ENCODE measurements around the gene SLC22A17. TPM values are rescaled to one million over a fixed set of nuclear protein-coding genes. Genes with fewer than 3 reads are reported as not detected.
"Not testable (repeated sequence)": the region's sequence is repeated elsewhere in the genome, so short reads cannot be mapped to it uniquely, and the experiment has no call there.

The SLC22A17 gene
- total RNA-seq: 47.7 to 50.5 TPM (median 49.0 TPM) in 3 replicates

DNA sequence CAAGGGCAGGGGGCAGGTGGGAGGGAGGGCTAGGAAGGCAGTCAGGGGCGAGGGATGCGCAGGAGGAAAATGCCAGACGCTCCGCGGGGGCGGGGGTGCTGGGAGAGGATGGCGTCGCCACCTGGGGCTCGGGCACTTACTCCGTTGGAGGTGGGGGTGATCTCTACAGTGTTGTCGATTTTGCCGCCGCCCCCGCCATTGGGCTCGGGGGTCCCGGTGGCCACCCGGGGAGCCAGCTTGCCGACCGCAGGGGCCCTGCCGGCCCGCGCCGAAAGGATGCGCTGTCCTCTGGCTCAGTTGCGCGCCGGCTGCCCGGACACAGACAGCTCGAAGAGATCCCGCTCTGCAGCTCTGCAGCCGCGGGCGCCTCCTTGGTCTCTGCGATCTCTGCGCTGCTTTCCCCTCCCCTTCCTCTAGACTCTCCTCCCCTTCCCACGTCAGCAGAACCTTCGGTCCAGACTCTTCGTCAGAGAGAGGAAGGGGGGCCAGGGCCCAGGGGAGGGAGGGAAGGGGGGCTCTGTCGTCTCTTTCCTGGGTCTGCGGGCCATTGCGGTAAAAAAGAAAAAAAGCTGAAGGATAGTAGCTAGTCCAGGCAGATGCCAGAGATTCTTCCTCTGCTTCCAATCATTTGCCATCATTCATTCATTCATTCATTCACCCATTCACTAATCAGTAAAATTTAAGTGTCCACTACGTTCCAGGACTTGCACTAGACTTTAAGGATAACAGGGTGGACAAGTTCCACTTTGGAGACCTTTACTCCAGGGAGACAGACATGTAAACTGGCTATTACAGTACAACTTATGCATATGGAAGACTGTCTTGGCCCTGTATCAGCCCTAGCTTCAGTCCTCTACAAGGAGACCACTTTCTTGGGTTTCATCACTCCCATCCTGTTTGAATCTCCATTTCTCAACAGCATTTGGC lies at the start of gene SLC22A17:
Gene SLC22A17 (minus strand): TSS at position 382 of the 927 bp plus-strand sequence.
- Mint-ChIP-seq H3K4me3 (peak within 1 kb of the TSS; percentile 69), H3K36me3 (peaks cover 4% of the 10 kb centered on the region), H3K9me3 (no peaks in the 10 kb centered on the region), H3K27me3 (ENCODE audit: low read depth) (peaks cover 12% of the 10 kb centered on the region), H3K4me1 (peaks cover 10% of the 10 kb centered on the region), H3K27ac (peak within 1 kb of the TSS; percentile 35)
- TF ChIP-seq, protein P1, sequence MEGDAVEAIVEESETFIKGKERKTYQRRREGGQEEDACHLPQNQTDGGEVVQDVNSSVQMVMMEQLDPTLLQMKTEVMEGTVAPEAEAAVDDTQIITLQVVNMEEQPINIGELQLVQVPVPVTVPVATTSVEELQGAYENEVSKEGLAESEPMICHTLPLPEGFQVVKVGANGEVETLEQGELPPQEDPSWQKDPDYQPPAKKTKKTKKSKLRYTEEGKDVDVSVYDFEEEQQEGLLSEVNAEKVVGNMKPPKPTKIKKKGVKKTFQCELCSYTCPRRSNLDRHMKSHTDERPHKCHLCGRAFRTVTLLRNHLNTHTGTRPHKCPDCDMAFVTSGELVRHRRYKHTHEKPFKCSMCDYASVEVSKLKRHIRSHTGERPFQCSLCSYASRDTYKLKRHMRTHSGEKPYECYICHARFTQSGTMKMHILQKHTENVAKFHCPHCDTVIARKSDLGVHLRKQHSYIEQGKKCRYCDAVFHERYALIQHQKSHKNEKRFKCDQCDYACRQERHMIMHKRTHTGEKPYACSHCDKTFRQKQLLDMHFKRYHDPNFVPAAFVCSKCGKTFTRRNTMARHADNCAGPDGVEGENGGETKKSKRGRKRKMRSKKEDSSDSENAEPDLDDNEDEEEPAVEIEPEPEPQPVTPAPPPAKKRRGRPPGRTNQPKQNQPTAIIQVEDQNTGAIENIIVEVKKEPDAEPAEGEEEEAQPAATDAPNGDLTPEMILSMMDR (IDR thresholded peaks at IDR 0.05; ENCODE audit: unreplicated experiment): no peak
- peak; percentile 68 to 78 for DNase-seq (ENCODE audit: low spot score in 2 of 2, unreplicated experiment in 2 of 2)

DNA sequence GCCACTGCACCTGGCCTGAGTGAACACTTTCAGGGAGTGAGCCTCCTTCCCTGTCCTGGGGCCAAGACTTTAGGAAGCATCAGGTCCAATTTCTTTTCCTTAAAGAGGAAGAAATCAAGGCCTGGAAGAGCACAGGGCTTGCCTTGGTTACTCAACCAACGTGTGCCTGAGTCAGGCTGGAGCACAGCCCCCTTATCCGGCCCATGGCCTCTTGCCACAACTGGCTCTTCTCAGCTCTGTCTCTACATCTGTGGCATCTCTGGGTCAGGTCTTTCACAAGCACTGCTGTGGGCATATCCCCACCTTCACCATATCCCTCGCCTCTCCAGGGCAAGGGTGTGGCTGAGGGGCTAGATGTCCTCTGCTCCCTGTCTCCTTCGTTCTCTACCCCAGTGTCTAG lies 48.6 kb upstream of the SLC22A17 start:
- no peaks in the 10 kb centered on the region for H3K36me3 Mint-ChIP-seq
- no peak for DNase-seq (ENCODE audit: low spot score in 2 of 2, unreplicated experiment in 2 of 2)
- H3K4me1 Mint-ChIP-seq: peaks cover 2% of the 10 kb centered on the region
- TF ChIP-seq, protein P1 (IDR thresholded peaks at IDR 0.05; ENCODE audit: unreplicated experiment): no peak
- H3K27me3 Mint-ChIP-seq (ENCODE audit: low read depth): peaks cover 60% of the 10 kb centered on the region
- H3K4me3 Mint-ChIP-seq: no peak overlapping the region
- H3K27ac Mint-ChIP-seq: no peak overlapping the region
- no peaks in the 10 kb centered on the region for H3K9me3 Mint-ChIP-seq

DNA sequence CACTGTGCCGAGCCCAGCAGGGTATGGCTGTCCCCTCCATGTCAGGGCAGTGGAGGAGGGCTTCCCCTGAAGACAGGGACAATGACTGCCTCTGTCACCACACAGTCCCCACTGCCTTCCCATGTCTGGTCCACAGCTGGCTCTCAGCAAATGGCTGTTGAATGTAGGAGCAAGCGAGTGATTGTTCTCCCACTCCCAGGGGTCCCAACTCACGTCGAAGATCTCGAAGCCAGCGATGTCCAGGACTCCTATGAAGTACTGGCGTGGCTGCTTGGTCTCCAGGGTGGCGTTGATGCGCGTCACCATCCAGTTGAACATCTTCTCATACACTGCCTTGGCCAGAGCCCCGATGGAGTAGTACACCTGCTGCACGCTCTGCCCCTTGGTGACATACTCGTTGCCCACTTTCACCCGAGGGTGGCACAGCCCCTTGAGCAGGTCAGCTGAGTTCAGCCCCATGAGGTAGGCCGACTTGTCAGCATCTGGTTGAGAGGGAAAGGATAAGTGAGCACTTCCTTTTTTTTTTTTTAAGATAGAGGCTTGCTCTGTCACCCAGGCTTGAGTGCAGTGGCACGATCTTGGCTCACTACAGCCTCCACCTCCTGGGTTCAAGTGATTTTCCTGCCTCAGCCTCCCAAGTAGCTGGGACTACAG lies 47.9 kb upstream of the SLC22A17 start:
- H3K4me1 Mint-ChIP-seq; H3K36me3 Mint-ChIP-seq; DNase-seq (ENCODE audit: low spot score in 2 of 2, unreplicated experiment in 2 of 2); H3K4me3 Mint-ChIP-seq; H3K9me3 Mint-ChIP-seq; H3K27ac Mint-ChIP-seq: not testable (repeated sequence)
- peaks cover 56% of the 10 kb centered on the region for H3K27me3 Mint-ChIP-seq (ENCODE audit: low read depth)

DNA sequence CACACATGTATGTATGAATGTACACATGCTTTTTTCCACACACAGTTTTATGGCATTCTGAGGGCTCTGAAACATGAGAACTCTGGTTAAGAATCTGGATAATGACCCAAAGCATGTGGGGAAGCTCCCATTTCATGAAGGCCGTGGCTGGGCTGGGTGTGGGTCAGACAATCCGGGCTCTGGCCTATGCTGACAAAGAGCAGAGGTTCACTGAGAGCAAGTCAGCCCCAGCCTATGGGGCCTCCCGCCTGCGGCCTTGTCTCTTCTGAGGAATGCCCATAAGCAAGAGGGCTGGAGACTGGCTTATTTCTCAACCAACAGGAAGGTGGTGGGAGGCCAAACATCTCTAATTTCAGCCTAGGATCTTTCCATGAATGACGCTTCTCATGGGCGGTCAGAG lies 46.9 kb upstream of the SLC22A17 start:
- H3K27ac Mint-ChIP-seq: no peak overlapping the region
- TF ChIP-seq, protein P1 (IDR thresholded peaks at IDR 0.05; ENCODE audit: unreplicated experiment): no peak
- no peak for DNase-seq (ENCODE audit: low spot score in 2 of 2, unreplicated experiment in 2 of 2)
- no peaks in the 10 kb centered on the region for H3K9me3 Mint-ChIP-seq
- H3K4me3 Mint-ChIP-seq: no peak overlapping the region
- H3K27me3 Mint-ChIP-seq (ENCODE audit: low read depth): peaks cover 50% of the 10 kb centered on the region
- H3K36me3 Mint-ChIP-seq: no peaks in the 10 kb centered on the region
- H3K4me1 Mint-ChIP-seq: peaks cover 2% of the 10 kb centered on the region

DNA sequence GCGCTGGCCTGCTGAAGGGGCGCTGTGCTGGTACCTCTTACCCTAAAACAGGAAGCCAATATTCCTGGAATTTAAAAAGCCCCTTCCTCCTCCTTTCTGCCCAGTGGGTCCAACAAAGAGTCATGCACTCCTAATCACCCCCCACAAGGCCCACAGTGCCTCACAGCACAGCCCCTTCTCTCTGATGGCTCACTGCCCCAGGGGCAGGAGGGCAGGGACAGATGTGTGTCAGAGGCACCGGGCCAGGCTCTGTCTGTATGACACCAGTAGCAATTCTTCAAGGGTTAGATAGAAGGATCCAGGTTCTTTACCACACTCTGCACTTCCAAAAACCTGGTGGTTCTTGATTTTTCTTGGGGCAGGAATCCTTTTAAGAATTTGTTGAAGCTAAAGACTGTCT lies 46.4 kb upstream of the SLC22A17 start:
- Mint-ChIP-seq H3K4me3 (no peak overlapping the region), H3K27ac (no peak overlapping the region), H3K36me3 (no peaks in the 10 kb centered on the region), H3K4me1 (peaks cover 2% of the 10 kb centered on the region), H3K9me3 (no peaks in the 10 kb centered on the region), H3K27me3 (ENCODE audit: low read depth) (peaks cover 51% of the 10 kb centered on the region)
- no peak for DNase-seq (ENCODE audit: low spot score in 2 of 2, unreplicated experiment in 2 of 2)
- TF ChIP-seq, protein P1 (IDR thresholded peaks at IDR 0.05; ENCODE audit: unreplicated experiment): no peak

DNA sequence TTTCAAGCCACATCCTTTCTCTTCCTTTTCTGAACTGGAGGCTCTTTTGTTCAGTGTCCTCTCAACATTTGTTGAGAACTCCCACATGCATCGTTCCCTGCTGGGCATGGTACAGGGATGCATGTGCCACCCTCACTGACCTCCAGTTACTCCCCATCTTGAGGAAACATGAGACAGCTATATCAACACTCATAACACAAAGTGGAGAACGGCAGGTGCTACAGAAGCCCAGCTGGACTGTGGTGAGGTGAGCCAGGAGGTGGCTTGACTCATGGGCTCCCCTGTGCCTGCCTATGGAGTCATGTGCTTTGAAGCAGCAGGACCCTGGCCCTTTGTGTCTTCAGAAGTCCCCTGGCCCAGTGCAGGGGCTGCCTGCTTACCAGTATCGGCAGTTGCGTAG lies 45.7 kb upstream of the SLC22A17 start:
- Mint-ChIP-seq H3K9me3 (no peaks in the 10 kb centered on the region), H3K27ac (no peak overlapping the region), H3K36me3 (no peaks in the 10 kb centered on the region), H3K4me1 (peaks cover 2% of the 10 kb centered on the region), H3K27me3 (ENCODE audit: low read depth) (peaks cover 49% of the 10 kb centered on the region), H3K4me3 (no peak overlapping the region)
- no peak for DNase-seq (ENCODE audit: low spot score in 2 of 2, unreplicated experiment in 2 of 2)
- TF ChIP-seq, protein P1 (IDR thresholded peaks at IDR 0.05; ENCODE audit: unreplicated experiment): no peak

Measured in mesothelial cell of epicardium (in vitro differentiated cells).